ENCODE results near the gene LHB. TPM values are rescaled to one million over a fixed set of nuclear protein-coding genes. Genes with fewer than 3 reads are reported as not detected.
A peak's percentile ranks its signal among the peaks of the same experiment; 100 is the strongest.

The LHB gene
- total RNA-seq, 1 experiment from 2014 or later, result not detected

- Histone ChIP-seq H3K27me3 (ENCODE audit: low read length) (no peaks in the 10 kb centered on the region), H3K9ac (ENCODE audit: low read length) (no peak overlapping the region), H3K9me3 (ENCODE audit: low read length) (no peaks in the 10 kb centered on the region), H2AFZ (ENCODE audit: low read length) (no peak overlapping the region), H3K4me3 (ENCODE audit: low read length) (peak overlapping the region; percentile 93; the same call in 1 of the 2 replicates), H3K27ac (ENCODE audit: low read length) (no peak overlapping the region), H3K79me2 (ENCODE audit: low read length) (peaks cover 55% of the 10 kb centered on the region), H3K36me3 (ENCODE audit: low read depth, low read length) (no peaks in the 10 kb centered on the region; the same call in 1 of the 2 replicates), H3K9me2 (replicated peaks; ENCODE audit: low read length) (no peaks in the 10 kb centered on the region), H4K20me1 (ENCODE audit: low read length) (no peaks in the 10 kb centered on the region), H3F3A (ENCODE audit: low read length, unreplicated experiment) (no peaks in the 10 kb centered on the region), H3K4me1 (ENCODE audit: insufficient read depth, low read length) (peaks cover 6% of the 10 kb centered on the region; the same call in 1 of the 2 replicates), H3K4me2 (ENCODE audit: low read length) (peak overlapping the region; percentile 98)
- CTCF ChIA-PET, result no interaction called here
- TF ChIP-seq EZH2 (IDR thresholded peaks at IDR 0.05; ENCODE audit: low read length, unreplicated experiment), result no peak
- TF ChIP-seq EZH2phosphoT487 (IDR thresholded peaks at IDR 0.05; ENCODE audit: borderline replicate concordance, low read length), result no peak
- TF ChIP-seq CTCF (conservative IDR thresholded peaks at IDR 0.05; ENCODE audit: low read depth, low read length), result no peak
- POLR2A ChIA-PET (ENCODE audit: unreplicated experiment), result no interaction called here
- ATAC-seq, result no peak
- DNase-seq, result no peak
- no TSS peak for BruUV-seq (replicated peaks)
- intact Hi-C loops (cut with micrococcal nuclease), result loop anchor here (10.0 kb wide), 1 partner anchor 84 kb away; the partner anchor contains the start of gene KCNA7
Observed at GRCh38 chr19:48991011-48991609, 25.8 kb downstream of the LHB start.

GRCh38 chr19:48990400-48990799 is 26.5 kb downstream of the LHB start:
- TF ChIP-seq EZH2phosphoT487 (IDR thresholded peaks at IDR 0.05; ENCODE audit: borderline replicate concordance, low read length), result no peak
- TF ChIP-seq EZH2 (IDR thresholded peaks at IDR 0.05; ENCODE audit: low read length, unreplicated experiment), result no peak
- no peak for TF ChIP-seq CTCF (conservative IDR thresholded peaks at IDR 0.05; ENCODE audit: low read depth, low read length)
- no peak for ATAC-seq
- no peaks in the 10 kb centered on the region; the same call in 1 of the 2 replicates for H3K36me3 ChIP-seq (ENCODE audit: low read depth, low read length)
- H3K4me3 ChIP-seq (ENCODE audit: low read length), result no peak overlapping the region
- POLR2A ChIA-PET (ENCODE audit: unreplicated experiment), result no interaction called here
- CTCF ChIA-PET, result no interaction called here
- H3K9me2 ChIP-seq (replicated peaks; ENCODE audit: low read length), result no peaks in the 10 kb centered on the region
- peaks cover 48% of the 10 kb centered on the region for H3K79me2 ChIP-seq (ENCODE audit: low read length)
- no peaks in the 10 kb centered on the region for H4K20me1 ChIP-seq (ENCODE audit: low read length)
- no peaks in the 10 kb centered on the region for H3K9me3 ChIP-seq (ENCODE audit: low read length)
- H3K9ac ChIP-seq (ENCODE audit: low read length), result no peak overlapping the region
- no TSS peak for BruUV-seq (replicated peaks)
- intact Hi-C loops (cut with micrococcal nuclease), result loop anchor here (10.0 kb wide), 1 partner anchor 84 kb away; the partner anchor contains the start of gene KCNA7
- H3K4me2 ChIP-seq (ENCODE audit: low read length), result no peak overlapping the region
- H3K27me3 ChIP-seq (ENCODE audit: low read length), result no peaks in the 10 kb centered on the region
- no peak overlapping the region for H3K27ac ChIP-seq (ENCODE audit: low read length)
- no peaks in the 10 kb centered on the region for H3F3A ChIP-seq (ENCODE audit: low read length, unreplicated experiment)
- peaks cover 6% of the 10 kb centered on the region; the same call in 1 of the 2 replicates for H3K4me1 ChIP-seq (ENCODE audit: insufficient read depth, low read length)
- no peak overlapping the region for H2AFZ ChIP-seq (ENCODE audit: low read length)
- no peak for DNase-seq

GRCh38 chr19:48989701-48990291 is 27.1 kb downstream of the LHB start:
- H3K4me3 ChIP-seq (ENCODE audit: low read length), result no peak overlapping the region
- TF ChIP-seq CTCF (conservative IDR thresholded peaks at IDR 0.05; ENCODE audit: low read depth, low read length) (no peak), EZH2phosphoT487 (IDR thresholded peaks at IDR 0.05; ENCODE audit: borderline replicate concordance, low read length) (no peak), EZH2 (IDR thresholded peaks at IDR 0.05; ENCODE audit: low read length, unreplicated experiment) (no peak)
- H4K20me1 ChIP-seq (ENCODE audit: low read length), result no peaks in the 10 kb centered on the region
- H3K9ac ChIP-seq (ENCODE audit: low read length), result no peak overlapping the region
- H3K4me2 ChIP-seq (ENCODE audit: low read length), result no peak overlapping the region
- ATAC-seq, result no peak
- no TSS peak for BruUV-seq (replicated peaks)
- no peaks in the 10 kb centered on the region for H3F3A ChIP-seq (ENCODE audit: low read length, unreplicated experiment)
- no peak overlapping the region for H3K27ac ChIP-seq (ENCODE audit: low read length)
- intact Hi-C loops (cut with micrococcal nuclease), result loop anchor here (10.0 kb wide), 1 partner anchor 85 kb away; the partner anchor contains the start of gene KCNA7
- no peak overlapping the region for H2AFZ ChIP-seq (ENCODE audit: low read length)
- H3K36me3 ChIP-seq (ENCODE audit: low read depth, low read length), result no peaks in the 10 kb centered on the region; the same call in 1 of the 2 replicates
- ChIA-PET POLR2A (ENCODE audit: unreplicated experiment) (no interaction called here), CTCF (no interaction called here)
- H3K4me1 ChIP-seq (ENCODE audit: insufficient read depth, low read length), result peaks cover under 1% of the 10 kb centered on the region; the same call in 1 of the 2 replicates
- no peaks in the 10 kb centered on the region for H3K9me3 ChIP-seq (ENCODE audit: low read length)
- peaks cover 42% of the 10 kb centered on the region for H3K79me2 ChIP-seq (ENCODE audit: low read length)
- no peaks in the 10 kb centered on the region for H3K9me2 ChIP-seq (replicated peaks; ENCODE audit: low read length)
- H3K27me3 ChIP-seq (ENCODE audit: low read length), result no peaks in the 10 kb centered on the region
- DNase-seq, result no peak

Measured in PC-3 (cell line).